Breast epithelium (tissue), 3 donors: Measurements from ENCODE around the gene DACH1.

ENCODE experiments used
- POLR2A ChIP-seq: fragments of 450-650 bp; IDR thresholded peaks from one replicate; pipeline ENCODE4 v1.6.1; 2016; ENCODE audit warnings: antibody characterized with exemption, mild to moderate bottlenecking, moderate library complexity
- TF ChIP-seq, protein P1 (sequence below), 3 donors: fragments of 450-650 bp; IDR thresholded peaks; one replicate each; pipeline ENCODE4 v1.5.1; 2016 to 2017; ENCODE audit warnings: antibody characterized with exemption in 3 of 3, mild to moderate bottlenecking in 3 of 3, moderate library complexity in 3 of 3

GRCh38 chr13:71491010-71491409 is 376.0 kb downstream of the DACH1 start:
- TF ChIP-seq, protein P1, sequence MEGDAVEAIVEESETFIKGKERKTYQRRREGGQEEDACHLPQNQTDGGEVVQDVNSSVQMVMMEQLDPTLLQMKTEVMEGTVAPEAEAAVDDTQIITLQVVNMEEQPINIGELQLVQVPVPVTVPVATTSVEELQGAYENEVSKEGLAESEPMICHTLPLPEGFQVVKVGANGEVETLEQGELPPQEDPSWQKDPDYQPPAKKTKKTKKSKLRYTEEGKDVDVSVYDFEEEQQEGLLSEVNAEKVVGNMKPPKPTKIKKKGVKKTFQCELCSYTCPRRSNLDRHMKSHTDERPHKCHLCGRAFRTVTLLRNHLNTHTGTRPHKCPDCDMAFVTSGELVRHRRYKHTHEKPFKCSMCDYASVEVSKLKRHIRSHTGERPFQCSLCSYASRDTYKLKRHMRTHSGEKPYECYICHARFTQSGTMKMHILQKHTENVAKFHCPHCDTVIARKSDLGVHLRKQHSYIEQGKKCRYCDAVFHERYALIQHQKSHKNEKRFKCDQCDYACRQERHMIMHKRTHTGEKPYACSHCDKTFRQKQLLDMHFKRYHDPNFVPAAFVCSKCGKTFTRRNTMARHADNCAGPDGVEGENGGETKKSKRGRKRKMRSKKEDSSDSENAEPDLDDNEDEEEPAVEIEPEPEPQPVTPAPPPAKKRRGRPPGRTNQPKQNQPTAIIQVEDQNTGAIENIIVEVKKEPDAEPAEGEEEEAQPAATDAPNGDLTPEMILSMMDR (IDR thresholded peaks at IDR 0.05) = no peak
- TF ChIP-seq POLR2A = no peak
